ENCODE measurements around the gene C22orf39. TPM values are rescaled to one million over a fixed set of nuclear protein-coding genes. Genes with fewer than 3 reads are reported as not detected.

C22orf39 gene
- total RNA-seq, 4 donors from 2014 or later, result 66.9 to 90.0 (median 83.1) TPM

DNA sequence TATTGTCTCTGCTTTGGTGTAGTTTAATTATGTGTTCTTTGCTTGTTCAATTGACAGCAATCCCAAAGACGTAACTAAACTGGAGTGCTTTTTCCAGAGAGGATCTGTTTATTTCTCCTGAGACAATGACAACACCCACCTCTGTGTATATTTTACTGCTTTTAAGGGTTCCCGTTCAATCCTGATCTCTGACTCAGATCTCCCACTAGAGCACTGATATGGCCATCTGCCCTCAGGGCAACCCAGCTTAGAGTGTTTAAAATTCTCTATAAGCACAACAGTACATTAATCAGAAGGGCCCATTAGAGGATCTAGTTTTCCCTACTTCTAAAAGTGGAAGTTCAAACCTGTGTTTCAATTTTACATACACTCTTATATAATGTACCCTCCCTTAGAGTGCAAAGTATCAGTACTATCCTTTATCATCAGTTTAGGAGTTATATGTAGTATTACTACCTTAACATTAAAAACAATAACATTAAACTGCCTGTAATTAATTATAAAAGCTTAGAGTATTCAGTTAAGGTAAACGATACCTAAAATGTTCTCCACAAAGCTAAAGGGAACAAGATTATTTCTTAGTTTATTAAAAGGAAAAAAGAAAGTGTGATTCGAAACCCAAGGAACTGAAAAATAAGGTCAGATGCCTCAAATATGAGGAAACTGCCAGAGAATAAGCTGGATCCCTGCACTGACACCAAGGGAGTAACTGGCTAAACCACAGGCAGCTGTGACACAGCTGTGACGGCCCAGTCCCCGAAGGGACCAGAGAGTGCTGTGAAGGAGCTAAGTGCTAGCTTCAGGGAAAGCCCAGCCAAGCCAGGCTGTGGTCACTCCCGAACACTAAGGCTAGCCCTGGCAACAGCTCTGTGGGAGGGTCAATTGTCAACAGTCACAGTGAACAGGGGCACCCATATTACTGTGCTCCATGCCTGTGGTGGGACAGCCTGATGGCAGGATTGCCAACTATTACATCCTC, 16.3 kb upstream of the C22orf39 start:
- H3K4me3 ChIP-seq (replicated peaks in 1 of 3), result no peak overlapping the region
- H3K9me3 ChIP-seq, result no peaks in the 10 kb centered on the region
- H3K27ac ChIP-seq, result no peak overlapping the region
- no peak for TF ChIP-seq CTCF (IDR thresholded peaks at IDR 0.05)
- no peak for TF ChIP-seq POLR2A (IDR thresholded peaks at IDR 0.05)
- peaks cover 41 to 57% of the 10 kb centered on the region in 2 donors for H3K36me3 ChIP-seq
- WGBS, 2 donors, result 75 to 82% methylated on average over 7 of the region's 7 CpGs
- intact Hi-C loops (cut with DNase I), result no loop called here
- no peaks in the 10 kb centered on the region for H3K4me1 ChIP-seq
- H3K27me3 ChIP-seq, result no peaks in the 10 kb centered on the region
- DNase-seq, result no peak

DNA sequence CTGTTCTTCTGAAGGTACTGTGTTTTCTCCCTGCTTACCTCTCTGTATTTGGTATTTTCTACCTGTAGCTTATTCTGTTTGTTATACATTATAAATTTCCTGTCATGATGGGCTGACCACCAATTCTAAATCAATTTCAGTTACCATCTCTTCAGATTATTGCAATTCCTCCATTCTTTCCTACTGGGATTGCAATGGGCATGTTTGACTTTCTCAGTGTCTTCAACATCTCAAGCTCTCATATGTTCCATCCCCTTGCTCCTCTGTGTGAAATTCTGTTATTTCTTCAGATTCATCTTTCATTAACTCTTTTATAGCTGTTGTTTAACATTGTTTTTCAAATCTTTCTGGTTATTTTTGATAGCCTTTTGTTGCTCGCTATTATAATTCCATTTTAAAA, 15.5 kb upstream of the C22orf39 start:
- DNase-seq, result no peak
- TF ChIP-seq CTCF (IDR thresholded peaks at IDR 0.05) (no peak), POLR2A (IDR thresholded peaks at IDR 0.05) (no peak)
- no peaks in the 10 kb centered on the region for H3K9me3 ChIP-seq
- no peaks in the 10 kb centered on the region for H3K4me1 ChIP-seq
- no peak overlapping the region for H3K4me3 ChIP-seq (replicated peaks in 1 of 3)
- no peak overlapping the region for H3K27ac ChIP-seq
- no peaks in the 10 kb centered on the region for H3K27me3 ChIP-seq
- intact Hi-C loops (cut with DNase I), result no loop called here
- 97 to 98% methylated on average over 1 of the region's 1 CpG for whole genome bisulfite sequencing, 2 donors
- peaks cover 38 to 49% of the 10 kb centered on the region in 2 donors for H3K36me3 ChIP-seq

- Histone ChIP-seq H3K27me3 (no peaks in the 10 kb centered on the region), H3K4me1 (no peaks in the 10 kb centered on the region), H3K27ac (no peak overlapping the region), H3K9me3 (no peaks in the 10 kb centered on the region), H3K36me3 (peaks cover 32 to 48% of the 10 kb centered on the region in 2 donors), H3K4me3 (replicated peaks in 1 of 3) (no peak overlapping the region)
- DNase-seq, result no peak
- WGBS, 2 donors, result 95 to 97% methylated on average over 1 of the region's 1 CpG
- no peak for TF ChIP-seq POLR2A (IDR thresholded peaks at IDR 0.05)
- no peak for TF ChIP-seq CTCF (IDR thresholded peaks at IDR 0.05)
- intact Hi-C loops (cut with DNase I), result no loop called here
These were observed 14.0 kb upstream of the C22orf39 start for GRCh38 chr22:19461506-19461905.

DNA sequence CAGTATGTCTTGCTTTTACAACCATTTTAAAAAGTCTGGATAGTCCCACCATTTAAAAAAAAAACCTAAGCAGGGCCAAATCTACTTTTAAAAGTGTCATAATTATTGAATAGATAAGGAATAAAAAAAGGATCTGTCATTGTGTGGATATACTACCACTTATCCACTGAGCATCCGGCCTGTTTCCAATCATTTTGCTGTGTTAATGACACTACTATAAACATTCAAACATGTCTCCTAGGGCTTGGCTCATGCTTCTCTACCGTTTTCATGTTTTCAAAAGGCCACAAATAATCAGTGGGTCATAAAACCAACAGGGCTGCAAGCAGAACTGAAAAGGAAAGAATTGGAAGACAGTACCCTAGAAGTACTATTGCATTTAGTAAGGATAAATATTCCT, 12.5 kb upstream of the C22orf39 start:
- Histone ChIP-seq H3K27ac (no peak overlapping the region), H3K36me3 (peaks cover 33 to 50% of the 10 kb centered on the region in 2 donors), H3K9me3 (no peaks in the 10 kb centered on the region), H3K4me1 (no peaks in the 10 kb centered on the region), H3K4me3 (replicated peaks in 1 of 3) (no peak overlapping the region), H3K27me3 (no peaks in the 10 kb centered on the region)
- no peak for TF ChIP-seq POLR2A (IDR thresholded peaks at IDR 0.05)
- TF ChIP-seq CTCF (IDR thresholded peaks at IDR 0.05), result no peak
- intact Hi-C loops (cut with DNase I), result no loop called here
- 74 to 78% methylated on average over 2 of the region's 2 CpGs for WGBS, 2 donors
- DNase-seq, result no peak

- no peaks in the 10 kb centered on the region for H3K9me3 ChIP-seq
- H3K4me1 ChIP-seq, result no peaks in the 10 kb centered on the region
- no peak overlapping the region for H3K27ac ChIP-seq
- peaks cover 38 to 59% of the 10 kb centered on the region in 2 donors for H3K36me3 ChIP-seq
- intact Hi-C loops (cut with DNase I), result no loop called here
- no peak for TF ChIP-seq CTCF (IDR thresholded peaks at IDR 0.05)
- TF ChIP-seq POLR2A (IDR thresholded peaks at IDR 0.05), result no peak
- no peaks in the 10 kb centered on the region for H3K27me3 ChIP-seq
- no peak for DNase-seq
- no peak overlapping the region for H3K4me3 ChIP-seq (replicated peaks in 1 of 3)
- WGBS, 2 donors, result 95 to 99% methylated on average over 8 of the region's 8 CpGs
These were observed 10.4 kb upstream of the C22orf39 start for GRCh38 chr22:19457828-19458428.

All from thyroid gland (tissue), 4 donors.